ENCODE results near the gene C1QL4. TPM values are rescaled to one million over a fixed set of nuclear protein-coding genes. Genes with fewer than 3 reads are reported as not detected.
"Not testable (repeated sequence)": the region's sequence is repeated elsewhere in the genome, so short reads cannot be mapped to it uniquely, and the experiment has no call there.

Gene C1QL4
- total RNA-seq, 2 donors from 2014 or later: not detected

- Histone ChIP-seq H3K4me3 (no peak overlapping the region), H3K27me3 (peaks cover 35% of the 10 kb centered on the region), H3K9me3 (no peaks in the 10 kb centered on the region), H3K36me3 (no peaks in the 10 kb centered on the region), H3K9ac (ENCODE audit: low read depth in 2 of 2, low read length in 2 of 2) (no peak overlapping the region), H3K27ac (no peak overlapping the region), H3K4me1 (peaks cover 6% of the 10 kb centered on the region)
- TF ChIP-seq CTCF (IDR thresholded peaks at IDR 0.05): no peak
- intact Hi-C loops (cut with DNase I): no loop called here
- DNase-seq: no peak
Observed at GRCh38 chr12:49334681-49335080, 2.3 kb downstream of the C1QL4 start.

DNA sequence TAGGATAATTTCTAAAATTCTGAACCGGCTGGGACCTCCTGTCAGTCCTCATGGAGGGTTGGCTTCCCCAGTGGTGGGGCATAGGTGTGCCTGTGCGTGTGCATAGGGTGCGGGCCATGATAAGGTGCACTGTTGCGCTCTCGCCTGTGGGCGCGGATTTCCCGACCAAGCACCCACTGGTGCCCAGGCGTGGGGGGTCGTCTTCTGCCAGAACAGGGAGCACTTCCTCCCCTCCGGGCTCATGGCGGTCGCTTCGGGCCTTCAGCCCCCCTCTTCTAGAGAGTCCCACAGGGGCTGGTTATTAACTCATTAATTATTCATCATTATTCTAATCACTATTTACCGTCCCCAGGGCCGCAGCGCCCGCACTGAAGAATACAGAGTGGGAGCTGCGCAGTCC, 2.8 kb downstream of the C1QL4 start:
- no peak for TF ChIP-seq CTCF (IDR thresholded peaks at IDR 0.05)
- no peak for DNase-seq
- Histone ChIP-seq H3K4me1 (peaks cover 6% of the 10 kb centered on the region), H3K9me3 (no peaks in the 10 kb centered on the region), H3K36me3 (no peaks in the 10 kb centered on the region), H3K27ac (no peak overlapping the region), H3K4me3 (no peak overlapping the region), H3K9ac (ENCODE audit: low read depth in 2 of 2, low read length in 2 of 2) (no peak overlapping the region), H3K27me3 (peaks cover 35% of the 10 kb centered on the region)
- intact Hi-C loops (cut with DNase I): no loop called here

DNA sequence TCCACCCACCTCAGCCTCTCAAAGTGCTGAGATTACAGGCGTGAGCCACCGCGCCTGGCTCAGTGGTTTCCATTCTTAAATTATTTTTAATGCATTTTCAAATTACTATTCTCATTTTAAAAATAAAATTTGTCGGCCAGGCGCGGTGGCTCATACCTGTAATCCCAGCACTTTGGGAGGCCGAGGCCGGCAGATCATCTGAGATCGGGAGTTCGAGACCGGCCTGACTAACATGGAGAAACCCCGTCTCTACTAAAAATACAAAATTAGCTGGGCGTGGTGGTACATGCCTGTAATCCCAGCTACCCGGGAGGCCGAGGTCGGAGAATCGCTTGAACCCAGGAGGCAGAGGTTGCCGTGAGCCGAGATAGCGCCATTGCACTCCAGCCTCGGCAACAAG, 3.2 kb downstream of the C1QL4 start:
- intact Hi-C loops (cut with DNase I); DNase-seq: not testable (repeated sequence)
- H3K27me3 ChIP-seq: peaks cover 35% of the 10 kb centered on the region

GRCh38 chr12:49332891-49333371, 4.1 kb downstream of the C1QL4 start:
- Histone ChIP-seq H3K27me3 (peaks cover 35% of the 10 kb centered on the region), H3K9ac (ENCODE audit: low read depth in 2 of 2, low read length in 2 of 2) (no peak overlapping the region), H3K4me1 (peaks cover 6% of the 10 kb centered on the region), H3K36me3 (no peaks in the 10 kb centered on the region), H3K27ac (no peak overlapping the region), H3K4me3 (no peak overlapping the region), H3K9me3 (no peaks in the 10 kb centered on the region)
- DNase-seq: no peak
- no peak for TF ChIP-seq CTCF (IDR thresholded peaks at IDR 0.05)
- intact Hi-C loops (cut with DNase I): no loop called here

More for the DNA sequence above, 3.2 kb downstream of the C1QL4 start:
- H3K4me3 ChIP-seq; H3K9ac ChIP-seq (ENCODE audit: low read depth in 2 of 2, low read length in 2 of 2); H3K27ac ChIP-seq; H3K4me1 ChIP-seq; H3K36me3 ChIP-seq; H3K9me3 ChIP-seq: not testable (repeated sequence)

DNA sequence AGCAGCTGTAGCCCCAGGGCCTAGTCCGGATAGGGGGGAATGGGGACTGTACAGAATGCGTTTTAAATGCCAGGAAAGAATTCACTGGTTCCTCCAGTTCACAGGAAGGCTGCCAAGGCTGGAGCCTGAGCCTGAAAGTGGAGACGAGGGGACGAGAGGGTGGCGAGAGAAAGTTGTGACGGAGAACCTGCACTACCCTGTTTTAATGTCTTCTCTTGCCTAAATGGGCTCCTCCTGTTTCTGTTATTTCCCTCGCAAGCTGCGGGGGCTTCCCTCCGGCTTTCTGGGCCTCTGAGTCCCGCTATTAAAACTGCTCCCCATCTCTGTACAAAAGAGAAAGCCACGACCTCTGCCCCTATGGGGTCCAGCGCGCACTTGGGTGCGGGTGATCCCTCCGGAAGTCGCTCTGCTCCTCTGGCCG, 4.5 kb downstream of the C1QL4 start:
- no peak overlapping the region for H3K27ac ChIP-seq
- peaks cover 35% of the 10 kb centered on the region for H3K27me3 ChIP-seq
- no peak overlapping the region for H3K4me3 ChIP-seq
- no peak overlapping the region for H3K9ac ChIP-seq (ENCODE audit: low read depth in 2 of 2, low read length in 2 of 2)
- no peak for DNase-seq
- no peaks in the 10 kb centered on the region for H3K36me3 ChIP-seq
- H3K4me1 ChIP-seq: peaks cover 6% of the 10 kb centered on the region
- TF ChIP-seq CTCF (IDR thresholded peaks at IDR 0.05): no peak
- H3K9me3 ChIP-seq: no peaks in the 10 kb centered on the region
- intact Hi-C loops (cut with DNase I): no loop called here

- Histone ChIP-seq H3K4me1 (peaks cover 3% of the 10 kb centered on the region), H3K4me3 (no peak overlapping the region), H3K36me3 (no peaks in the 10 kb centered on the region), H3K27ac (no peak overlapping the region), H3K27me3 (peaks cover 28% of the 10 kb centered on the region), H3K9me3 (no peaks in the 10 kb centered on the region), H3K9ac (ENCODE audit: low read depth in 2 of 2, low read length in 2 of 2) (no peak overlapping the region)
- TF ChIP-seq CTCF (IDR thresholded peaks at IDR 0.05): peak; percentile 66
- peak; percentile 70 for DNase-seq
- intact Hi-C loops (cut with DNase I): no loop called here
Observed at GRCh38 chr12:49331380-49332222, 5.4 kb downstream of the C1QL4 start.

All from colonic mucosa (tissue), 4 donors.